Stimulated activated CD8-positive, alpha-beta memory T cell treated with anti-CD3 and anti-CD28 coated beads, Interleukin-12 subunit alpha, Interleukin-12 subunit beta, amount 100 ng/mL, for 1 hour (primary cell): ENCODE data around the gene GPER1.
"Not testable (repeated sequence)": the region's sequence is repeated elsewhere in the genome, so short reads cannot be mapped to it uniquely, and the experiment has no call there.

Source experiments
- DNase-seq: peaks from one replicate; pipeline ENCODE4 v3.0.0-alpha.2; 2020; ENCODE audit warnings: low read depth

The GPER1 gene

GRCh38 chr7:1087952-1088920 lies at the start of gene GPER1:
GPER1 (plus strand) TSS chr7:1088113; CDS start chr7:1091729, 3,616 bp downstream.
- DNase-seq, result no peak

GRCh38 chr7:1040233-1040632 lies 47.7 kb upstream of the GPER1 start:
- not testable (repeated sequence) for DNase-seq

- no peak for DNase-seq
These were observed 47.1 kb upstream of the GPER1 start for GRCh38 chr7:1040790-1041189.

- no peak for DNase-seq
These were observed 46.1 kb upstream of the GPER1 start for GRCh38 chr7:1041551-1042491.

GRCh38 chr7:1042492-1042833 lies 45.5 kb upstream of the GPER1 start:
- no peak for DNase-seq

- no peak for DNase-seq
These were observed 44.2 kb upstream of the GPER1 start for GRCh38 chr7:1043552-1044188.

- DNase-seq, result peak; percentile 82
These were observed 43.5 kb upstream of the GPER1 start, which contains the start of gene GPR146 for GRCh38 chr7:1044189-1045068. GPR146 (plus strand) TSS chr7:1044546; CDS start chr7:1057516, 12,970 bp downstream.

- DNase-seq, result no peak
These were observed 42.5 kb upstream of the GPER1 start for GRCh38 chr7:1045069-1046063.

- DNase-seq, result no peak
These were observed 40.9 kb upstream of the GPER1 start for GRCh38 chr7:1046722-1047679.

- no peak for DNase-seq
These were observed 38.7 kb upstream of the GPER1 start for GRCh38 chr7:1049006-1049741.

- DNase-seq, result no peak
These were observed 38.1 kb upstream of the GPER1 start for GRCh38 chr7:1049801-1050200.

- DNase-seq, result no peak
These were observed 37.5 kb upstream of the GPER1 start for GRCh38 chr7:1050254-1050906.

GRCh38 chr7:1050956-1051690 lies 36.8 kb upstream of the GPER1 start:
- DNase-seq, result no peak

GRCh38 chr7:1052031-1052818 lies 35.7 kb upstream of the GPER1 start:
- DNase-seq, result no peak

GRCh38 chr7:1053002-1053411 lies 34.9 kb upstream of the GPER1 start:
- DNase-seq, result no peak
